Stimulated activated CD4-positive, alpha-beta T cell treated with anti-CD3 and anti-CD28 coated beads, Interleukin-4, amount 100 ng/mL, for 4 hours (primary cell): Measurements from ENCODE around the gene LGMN.

Source experiments
- DNase-seq, 2 experiments: peaks; one replicate each; pipeline ENCODE4 v3.0.0-alpha.2; 2020

LGMN gene

DNA sequence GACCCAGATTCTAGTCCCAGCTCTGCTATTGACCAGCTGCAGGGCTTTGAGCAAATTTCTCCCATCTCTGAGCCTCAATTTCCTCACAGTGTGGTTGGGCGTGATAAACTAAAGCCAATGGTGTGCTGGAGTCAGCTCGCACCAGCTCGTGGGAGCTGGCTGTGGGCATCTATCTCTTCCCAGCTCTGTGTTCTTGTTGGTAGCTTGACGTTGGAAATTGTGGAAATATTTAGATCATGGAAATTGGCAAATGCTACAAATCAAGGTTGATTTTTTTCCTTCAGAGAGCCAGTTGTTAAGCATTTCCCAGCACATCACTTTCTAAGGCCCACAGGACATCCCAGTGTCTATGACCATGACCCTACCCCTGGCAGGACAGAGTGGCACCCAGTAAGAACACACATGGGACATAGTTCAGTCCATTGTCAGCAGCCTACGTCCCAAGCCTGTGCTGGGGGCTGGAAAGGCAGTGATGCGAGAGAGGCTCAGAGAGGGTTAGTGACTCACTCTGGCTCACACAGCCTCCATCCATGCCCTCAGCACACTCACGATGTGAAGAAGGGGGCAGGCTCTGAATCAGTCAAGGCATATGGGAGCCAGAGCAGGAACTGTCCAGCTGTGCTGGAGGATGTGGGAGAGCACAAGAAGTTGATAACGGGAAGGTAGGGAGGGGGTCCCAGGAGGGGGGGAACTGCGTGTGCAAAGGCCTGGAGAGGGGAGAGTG lies 77.6 kb downstream of the LGMN start:
- DNase-seq, result no peak

DNA sequence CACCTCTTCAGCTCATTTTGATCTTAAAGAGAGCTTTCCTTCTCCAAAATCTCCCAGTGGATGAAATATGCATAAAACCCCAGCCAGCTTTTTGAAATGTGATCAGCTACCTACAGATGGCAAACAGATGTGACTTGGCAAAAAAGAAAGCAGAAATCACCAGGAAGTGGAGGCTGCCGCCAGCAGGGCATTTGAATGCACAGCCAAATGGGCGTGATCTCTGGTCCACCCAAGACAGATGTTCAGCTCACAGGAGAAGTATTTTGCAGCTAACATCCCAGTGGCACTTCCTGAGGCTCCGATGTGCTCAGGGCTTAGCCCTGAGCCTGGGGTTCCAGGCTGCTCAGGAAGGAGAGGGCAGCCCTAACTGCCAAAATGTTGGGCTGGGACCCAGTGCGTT lies 78.3 kb downstream of the LGMN start:
- no peak for DNase-seq

DNA sequence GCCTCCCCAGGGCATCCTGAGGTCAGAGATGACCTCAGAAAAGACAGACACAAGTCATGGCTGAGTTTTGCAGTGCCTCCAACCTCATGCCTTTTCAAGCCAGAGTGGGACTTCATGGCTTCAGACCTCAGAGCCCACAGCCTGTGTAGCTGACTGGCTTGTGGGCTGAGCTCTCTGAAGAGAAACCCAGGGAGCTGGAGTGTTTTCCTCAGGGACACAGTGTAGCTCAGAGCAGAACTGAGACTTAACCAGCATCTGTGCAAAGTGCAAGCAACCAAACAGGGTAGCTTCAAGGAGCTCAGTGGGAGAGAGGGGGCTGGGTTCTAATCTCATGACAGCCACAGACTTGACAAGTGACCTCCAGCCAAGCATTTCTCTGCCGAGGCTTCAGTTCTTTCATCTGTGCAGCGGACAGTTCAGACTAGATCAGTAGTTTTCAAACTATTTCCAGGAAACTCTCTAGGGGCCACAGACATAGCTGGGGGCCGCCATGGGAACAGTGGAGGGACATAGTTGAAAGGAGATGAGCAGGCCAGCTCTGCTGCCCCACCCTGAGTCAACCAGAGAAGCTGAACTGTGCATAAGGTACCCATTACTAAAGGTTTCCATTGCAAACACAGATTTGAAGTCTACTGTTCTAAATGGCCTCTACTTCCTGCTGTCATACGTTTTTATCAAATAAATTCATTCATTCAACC lies 80.0 kb downstream of the LGMN start:
- no peak for DNase-seq

DNA sequence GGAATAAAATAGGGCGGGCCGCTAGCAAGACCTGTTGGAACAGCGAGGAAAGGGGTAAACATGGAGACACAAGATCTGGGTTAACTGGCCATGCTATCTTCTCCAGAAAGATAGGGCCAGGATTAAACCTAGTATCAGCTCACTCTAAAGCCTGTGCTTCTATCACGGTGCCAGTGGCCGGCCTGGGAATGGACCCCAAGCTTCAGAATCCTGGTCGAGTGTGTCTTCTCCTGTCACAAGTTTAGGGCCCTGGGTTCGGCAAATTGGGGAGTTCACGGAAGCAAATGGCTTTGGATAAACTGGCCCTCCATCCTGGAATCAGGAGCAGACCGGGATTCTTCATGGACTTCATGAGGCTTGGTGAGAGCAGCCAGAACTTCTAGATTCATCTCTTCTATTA lies 82.2 kb downstream of the LGMN start:
- no peak for DNase-seq

DNA sequence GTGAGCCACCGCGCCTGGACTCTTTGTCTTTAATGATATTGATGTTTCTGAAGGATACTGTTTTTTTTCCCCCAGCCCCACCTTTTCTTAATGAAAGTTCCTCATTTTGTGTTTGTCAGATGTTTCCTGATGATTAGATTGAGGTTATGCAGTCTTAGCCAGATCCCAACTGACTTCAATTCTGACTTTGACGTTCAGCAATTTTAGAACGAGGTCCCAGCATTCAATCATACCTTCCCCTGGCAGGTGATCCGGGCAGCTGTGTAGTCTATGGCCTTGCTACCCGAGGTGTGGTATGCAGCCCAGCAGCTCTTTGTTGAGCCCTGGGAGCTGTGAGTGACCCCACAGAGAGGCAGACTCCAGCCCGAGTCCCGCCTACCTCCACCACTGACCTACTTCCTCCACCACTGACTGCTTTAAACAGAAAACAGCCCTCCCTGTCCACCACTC lies 82.7 kb downstream of the LGMN start:
- no peak for DNase-seq

DNA sequence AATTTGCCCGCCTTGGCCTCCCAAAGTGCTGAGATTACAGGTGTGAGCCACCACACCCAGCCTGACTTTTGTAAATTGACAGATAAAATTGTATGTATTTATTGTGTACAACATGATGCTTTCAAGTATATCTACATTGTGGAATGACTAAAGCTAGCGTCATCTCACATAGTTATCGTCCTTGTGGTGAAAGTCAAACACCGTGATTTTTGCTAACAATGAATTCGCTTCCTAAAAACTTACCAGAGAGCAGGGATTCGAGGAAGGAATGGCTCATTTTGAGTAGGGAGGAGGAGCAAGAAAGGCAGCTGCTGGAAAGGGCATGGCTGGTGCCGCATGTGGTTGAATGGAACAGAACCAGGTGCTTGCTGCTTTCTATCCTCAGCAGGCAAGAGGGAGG lies 85.4 kb downstream of the LGMN start:
- DNase-seq, result no peak

DNA sequence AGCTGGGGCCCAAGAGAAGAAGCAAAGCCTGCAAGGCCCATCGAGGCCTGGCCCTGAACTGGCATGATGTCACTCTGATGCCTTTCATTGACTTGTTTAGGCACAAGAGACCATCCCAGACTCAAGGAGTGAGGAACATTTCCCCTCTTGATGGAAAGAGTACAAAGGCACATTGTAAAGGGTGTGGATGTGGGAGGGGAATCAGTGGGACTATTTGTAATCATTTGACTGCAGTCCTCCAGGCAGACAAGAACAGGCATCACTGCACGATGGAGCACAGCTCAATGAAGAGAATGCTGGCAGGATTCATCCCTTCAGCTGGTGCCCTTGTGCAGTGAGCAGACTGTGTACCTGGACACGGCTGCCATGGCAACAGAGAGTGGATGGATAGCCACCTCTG lies 87.9 kb downstream of the LGMN start:
- DNase-seq, result no peak

DNA sequence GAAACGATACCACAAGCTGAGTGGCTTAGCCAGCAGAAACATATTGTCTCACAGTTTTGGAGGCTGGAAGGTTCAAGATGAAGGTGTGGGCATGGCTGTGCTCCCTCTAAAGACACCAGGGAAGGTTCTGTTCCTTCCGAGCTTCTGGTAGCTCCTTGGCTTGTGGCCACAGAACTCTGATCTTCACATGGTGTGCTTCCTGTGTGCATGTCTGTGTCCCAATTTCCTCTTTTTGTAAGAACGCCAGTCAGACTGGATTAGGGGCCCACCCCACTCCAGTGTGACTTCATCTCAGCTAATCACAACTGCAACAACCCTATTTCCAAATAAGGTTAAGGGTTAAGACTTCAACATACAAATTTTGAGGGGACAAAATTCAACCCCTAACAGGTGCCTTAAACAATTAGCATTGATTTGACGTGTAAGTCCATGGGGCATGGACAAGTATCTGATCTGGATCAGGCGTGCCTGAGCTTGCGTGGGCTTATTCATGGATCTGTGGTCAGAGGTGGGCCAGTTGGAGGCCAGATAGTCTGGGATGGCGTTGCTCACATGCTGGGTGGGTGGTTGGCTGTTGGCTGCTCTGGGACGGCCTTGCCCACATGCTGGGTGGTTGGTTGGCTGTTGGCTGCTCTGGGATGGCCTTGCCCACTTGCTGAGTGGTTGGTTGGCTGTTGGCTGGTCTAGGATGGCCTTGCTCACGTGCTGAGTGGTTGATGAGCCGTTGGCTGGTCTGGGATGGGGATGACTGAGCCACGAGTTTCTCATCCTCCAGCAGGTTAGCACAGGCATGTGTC lies 88.5 kb downstream of the LGMN start:
- DNase-seq, result no peak

DNA sequence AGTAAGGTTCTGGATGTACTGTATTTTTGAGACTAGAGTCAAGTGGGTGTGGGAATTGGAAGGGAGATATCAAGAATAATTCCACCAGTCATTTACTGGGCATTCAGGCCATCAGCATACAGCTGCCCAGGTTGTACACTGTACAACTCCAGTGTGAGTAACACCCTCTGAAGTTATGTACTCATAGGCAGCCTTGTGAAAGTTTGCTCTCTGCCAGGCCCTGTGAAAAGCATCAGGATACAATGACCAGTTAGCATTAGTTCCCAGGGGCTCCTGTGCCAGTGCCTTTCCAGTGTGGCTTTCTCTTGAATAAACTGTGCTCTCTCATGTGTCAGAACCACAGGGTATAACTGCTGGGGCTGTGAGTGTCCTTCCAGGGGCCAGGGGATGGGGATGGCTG lies 89.7 kb downstream of the LGMN start:
- DNase-seq, result no peak

DNA sequence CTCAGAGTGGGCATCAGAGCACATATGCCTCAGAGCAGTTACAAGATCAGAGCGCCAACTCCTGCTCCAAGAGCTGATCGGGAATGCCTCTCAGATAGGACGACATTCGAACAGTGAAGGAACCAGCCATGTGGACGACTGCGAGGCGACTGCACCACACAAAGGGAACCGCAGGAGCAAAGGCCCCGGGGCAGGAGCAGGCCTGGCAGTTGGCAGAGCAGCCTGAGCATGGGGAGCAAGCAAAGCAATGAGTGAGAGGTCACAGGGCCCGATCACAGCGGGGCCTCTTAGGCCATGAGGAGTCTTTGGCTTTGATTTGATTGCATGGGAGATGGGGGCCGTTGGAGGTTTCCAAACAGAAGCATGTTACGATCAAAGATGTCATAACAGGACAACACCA lies 90.3 kb downstream of the LGMN start:
- no peak for DNase-seq

DNA sequence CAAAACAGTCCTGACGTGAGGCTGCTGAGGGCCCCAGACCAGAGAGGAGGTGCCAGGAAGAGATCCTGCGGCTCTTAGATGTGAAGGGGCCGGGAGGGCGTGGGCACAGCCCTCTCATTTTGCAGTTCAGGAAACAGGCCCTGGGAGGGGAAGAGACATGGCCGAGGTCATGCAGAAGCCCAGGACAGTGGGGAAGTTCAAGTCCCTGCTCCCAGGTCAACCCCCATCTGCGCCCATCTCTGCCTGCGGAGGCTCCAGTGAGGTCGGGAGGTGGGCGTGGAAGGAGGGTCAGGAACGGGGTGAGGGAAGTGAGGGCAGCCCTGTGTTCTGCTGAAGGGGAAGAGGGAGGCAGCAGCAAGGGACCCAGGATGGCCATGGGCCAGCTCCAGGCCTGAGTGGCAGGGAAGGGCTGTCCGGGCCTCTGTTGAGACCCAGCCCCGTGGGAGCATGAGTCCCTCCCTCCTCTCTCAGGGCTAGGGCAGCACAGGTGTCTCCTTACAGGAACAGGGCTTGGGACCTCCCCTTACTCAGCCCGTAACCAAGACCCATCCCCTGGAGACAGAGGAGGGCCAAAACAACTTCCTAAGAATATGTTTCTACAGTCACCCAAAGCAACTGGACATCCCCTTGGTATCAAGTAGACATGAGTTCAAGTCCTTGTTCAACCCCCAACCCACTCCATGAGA lies 90.8 kb downstream of the LGMN start:
- no peak for DNase-seq

DNA sequence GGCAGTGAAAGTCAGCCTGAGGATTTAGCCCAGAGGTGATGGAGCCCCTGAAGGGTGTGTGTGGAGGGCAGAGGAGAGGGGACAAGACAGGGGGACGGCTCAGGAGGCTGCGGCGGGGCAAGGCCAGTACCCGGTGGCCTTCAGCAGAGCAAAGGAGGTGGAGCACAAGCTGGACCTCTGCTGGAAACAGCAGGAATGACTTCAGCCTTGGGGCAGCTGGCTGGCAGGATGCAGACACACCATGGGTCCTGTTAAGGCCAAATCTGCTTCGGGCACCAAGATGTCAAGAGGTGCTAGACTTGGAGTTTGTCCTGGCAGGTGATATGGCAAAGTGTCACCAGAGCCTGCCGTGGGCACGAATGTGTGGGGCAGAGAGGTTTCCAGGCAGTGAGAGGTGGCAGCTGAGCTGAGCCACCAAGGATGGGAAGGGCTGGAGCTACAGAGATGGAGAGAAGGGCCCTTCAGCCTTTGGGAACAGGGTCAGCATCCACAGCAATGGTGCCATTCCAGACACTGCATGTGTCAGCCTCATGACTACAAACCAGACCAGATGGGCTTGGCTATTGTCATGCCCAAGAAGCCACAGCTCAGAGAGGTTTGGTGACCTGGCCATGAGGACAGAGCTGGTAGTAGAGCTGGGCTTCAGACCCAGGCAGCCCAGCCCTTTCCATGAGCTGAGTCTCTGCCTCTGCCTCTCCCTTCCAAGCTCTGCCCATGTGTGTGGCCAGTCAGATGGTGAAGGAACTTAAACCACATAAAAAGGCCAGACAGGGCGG lies 91.9 kb downstream of the LGMN start:
- no peak for DNase-seq

DNA sequence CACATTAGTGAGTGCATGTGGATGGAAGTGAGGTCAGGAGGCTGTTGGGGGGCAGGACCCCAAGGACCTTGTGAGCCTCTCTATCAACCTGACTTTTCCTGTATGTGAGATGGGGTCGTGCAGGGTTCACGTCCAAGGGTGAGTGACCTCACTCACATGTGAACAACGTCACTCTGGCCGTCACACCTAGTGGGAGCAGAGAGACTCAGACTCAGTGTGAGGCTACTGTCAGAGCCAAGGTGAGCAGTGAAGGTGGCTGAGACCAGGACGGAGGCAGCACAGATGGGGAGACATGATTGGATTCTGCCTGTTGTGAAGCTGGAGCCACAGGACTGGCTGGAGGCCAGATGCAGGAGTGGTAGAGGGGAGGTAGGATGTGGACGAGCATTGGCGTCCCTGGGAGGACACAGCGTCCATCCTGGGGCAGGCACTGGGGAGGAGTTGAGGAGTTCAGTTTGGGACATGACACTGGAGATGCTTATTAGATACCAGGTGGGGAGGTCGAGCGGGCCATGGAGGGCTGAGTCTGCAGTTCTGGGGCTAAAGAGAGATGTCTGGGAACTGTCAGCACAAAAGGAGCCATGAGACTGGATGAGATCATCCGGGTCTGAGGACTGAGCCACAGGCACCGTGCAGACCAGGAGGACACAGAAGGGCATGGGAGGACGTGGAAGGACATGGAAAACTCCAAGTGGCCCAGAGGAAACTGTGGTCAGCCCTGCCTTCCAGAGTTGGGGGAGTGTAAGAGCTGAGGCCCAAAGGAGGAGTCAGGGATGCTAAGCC lies 92.8 kb downstream of the LGMN start:
- DNase-seq, result no peak

DNA sequence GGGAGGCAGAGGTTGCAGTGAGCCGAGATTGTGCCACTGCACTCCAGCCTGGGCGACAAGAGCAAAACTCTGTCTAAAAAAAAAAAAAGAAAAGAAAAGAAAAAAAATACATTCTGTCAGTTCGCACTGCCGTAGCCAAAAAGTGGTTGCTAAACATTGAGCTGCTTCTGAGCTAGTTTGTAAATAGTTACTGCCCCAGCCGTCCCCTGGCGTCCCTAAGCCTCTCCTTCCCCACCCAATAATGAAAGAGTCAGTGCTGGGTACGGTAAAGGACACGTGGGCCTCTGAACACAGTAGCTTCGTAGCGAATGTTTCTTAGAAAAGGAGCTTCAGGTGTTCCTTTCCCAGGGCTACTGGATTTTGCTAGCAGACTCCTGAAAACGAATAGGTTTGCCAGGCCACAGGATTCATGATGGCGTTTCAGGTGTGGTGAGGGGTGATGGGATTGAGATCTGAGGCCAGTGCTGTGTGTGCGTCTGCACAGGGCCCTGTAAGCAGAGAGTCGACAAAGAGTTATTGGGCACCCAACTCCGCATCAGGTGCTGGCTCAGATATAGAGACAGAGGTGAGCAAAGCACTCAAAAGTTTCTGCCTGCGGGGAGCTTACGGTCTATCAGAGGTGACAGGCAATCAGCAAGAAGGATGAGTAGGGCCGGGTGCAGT lies 94.1 kb downstream of the LGMN start:
- no peak for DNase-seq
